DMS53 (cell line): Measurements from ENCODE around the gene TUBB8B.
"Not testable (repeated sequence)": the region's sequence is repeated elsewhere in the genome, so short reads cannot be mapped to it uniquely, and the experiment has no call there.

Experiments
- DNase-seq: peaks from one replicate; lab custom pipeline; 2025; lab: John Stamatoyannopoulos, UW

TUBB8B gene

DNA sequence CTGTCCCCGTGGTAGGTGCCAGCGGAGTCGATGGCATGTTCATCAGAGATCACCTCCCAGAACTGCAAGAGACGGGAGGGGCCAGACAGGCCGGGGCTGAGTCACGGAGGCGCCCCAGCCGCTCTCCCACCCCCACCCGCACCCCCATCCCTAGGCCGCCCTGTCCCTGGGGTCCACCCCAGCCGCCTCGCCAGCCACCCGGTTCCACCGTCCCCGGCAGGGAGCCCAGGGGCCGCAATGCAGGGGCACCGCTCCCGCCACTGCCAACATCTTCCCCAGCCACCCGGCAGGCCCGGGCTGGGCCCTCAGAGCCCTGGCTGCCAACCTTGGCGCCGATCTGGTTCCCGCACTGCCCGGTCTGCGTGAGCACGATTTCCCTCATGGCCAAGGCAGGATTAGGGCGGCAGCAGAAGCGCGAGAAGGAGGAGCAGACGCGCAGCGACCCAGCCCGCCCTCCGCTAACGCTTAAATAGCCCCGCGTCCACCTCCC, at the start of gene TUBB8B:
TUBB8B (minus strand) TSS at position 440 of the 490 bp plus-strand sequence; CDS start at position 382, 58 bp downstream.
- DNase-seq: not testable (repeated sequence)

DNA sequence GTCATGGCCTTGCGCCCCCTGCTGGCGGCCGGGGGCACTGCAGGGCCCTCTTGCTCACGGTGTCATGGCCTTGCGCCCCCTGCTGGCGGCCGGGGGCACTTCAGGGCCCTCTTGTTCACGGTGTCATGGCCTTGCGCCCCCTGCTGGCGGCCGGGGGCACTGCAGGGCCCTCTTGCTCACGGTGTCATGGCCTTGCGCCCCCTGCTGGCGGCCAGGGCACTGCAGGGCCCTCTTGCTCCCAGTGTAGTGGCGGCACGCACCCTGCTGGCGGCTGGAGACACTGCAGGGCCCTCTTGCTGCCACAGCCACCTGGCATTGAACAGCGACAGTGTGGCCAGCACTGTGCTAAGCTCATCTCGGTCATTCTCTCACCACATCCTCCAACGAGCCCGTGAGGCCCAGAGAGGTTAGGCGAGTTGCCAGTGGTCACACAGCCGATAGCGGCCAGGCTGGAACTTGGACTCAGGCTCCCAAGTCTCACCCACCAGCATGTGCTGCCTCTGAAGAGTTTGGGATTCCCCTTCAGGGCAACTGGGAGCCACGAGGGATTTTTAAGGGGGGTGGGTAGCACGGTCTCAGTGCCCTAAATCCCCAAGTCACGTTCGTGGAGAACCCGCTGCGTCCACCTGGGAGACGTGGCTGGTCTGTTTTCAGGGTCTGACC, 48.0 kb upstream of the TUBB8B start:
- peak; percentile 46 for DNase-seq

DNA sequence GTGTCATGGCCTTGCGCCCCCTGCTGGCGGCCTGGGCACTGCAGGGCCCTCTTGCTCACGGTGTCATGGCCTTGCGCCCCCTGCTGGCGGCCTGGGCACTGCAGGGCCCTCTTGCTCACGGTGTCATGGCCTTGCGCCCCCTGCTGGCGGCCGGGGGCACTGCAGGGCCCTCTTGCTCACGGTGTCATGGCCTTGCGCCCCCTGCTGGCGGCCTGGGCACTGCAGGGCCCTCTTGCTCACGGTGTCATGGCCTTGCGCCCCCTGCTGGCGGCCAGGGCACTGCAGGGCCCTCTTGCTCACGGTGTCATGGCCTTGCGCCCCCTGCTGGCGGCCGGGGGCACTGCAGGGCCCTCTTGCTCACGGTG, 47.3 kb upstream of the TUBB8B start:
- not testable (repeated sequence) for DNase-seq

DNA sequence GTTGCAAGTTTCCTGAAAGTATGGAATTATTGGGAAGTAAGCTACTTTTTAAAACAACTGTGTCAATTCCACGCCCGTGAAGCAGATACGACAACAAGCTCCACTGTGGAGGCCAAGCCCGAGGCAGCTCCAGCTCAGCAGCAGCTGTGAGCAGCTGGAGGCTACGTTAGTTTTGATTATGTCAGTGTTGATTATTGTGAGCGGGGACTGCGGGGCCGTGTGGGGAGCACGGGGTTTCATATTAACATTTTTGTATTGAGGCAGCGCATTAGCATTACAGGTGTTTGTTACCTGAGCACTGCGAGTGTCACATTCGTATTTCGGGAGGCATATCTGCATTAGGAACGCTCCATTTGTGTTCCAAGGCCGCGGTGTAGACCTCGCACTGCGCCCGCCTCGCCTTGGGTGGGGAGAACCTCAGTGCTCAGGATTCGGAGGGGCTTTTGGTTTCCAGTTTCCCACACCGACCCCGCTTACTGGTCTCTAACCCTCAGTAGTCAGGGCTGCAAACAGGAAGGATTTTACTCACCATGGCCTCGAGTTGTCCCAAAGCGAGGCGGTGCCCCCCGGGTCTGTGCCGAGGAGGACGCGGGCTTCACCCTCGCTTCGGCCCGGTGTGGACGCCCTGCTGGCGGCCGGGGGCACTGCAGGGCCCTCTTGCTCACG, 46.8 kb upstream of the TUBB8B start:
- peak; percentile 53 for DNase-seq

DNA sequence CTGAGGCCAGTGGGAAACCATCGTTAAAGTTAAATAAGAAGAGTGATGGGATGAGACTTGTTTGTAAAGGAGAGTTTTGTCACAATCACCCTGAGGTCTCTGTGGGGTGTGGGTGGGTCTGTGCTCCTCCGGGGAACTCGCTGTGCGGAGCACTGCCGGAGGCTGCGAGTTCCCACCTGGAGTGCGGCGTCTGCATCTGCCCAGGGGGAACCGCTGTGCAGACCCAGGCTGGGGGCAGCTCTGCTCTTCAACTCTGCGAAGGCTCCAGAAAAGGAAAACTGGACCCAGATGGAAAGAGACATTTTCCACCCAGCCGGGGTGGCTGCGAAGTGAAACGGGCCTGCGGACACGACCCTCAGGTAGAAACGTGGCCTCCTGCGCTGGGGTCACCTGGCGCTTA, 46.2 kb upstream of the TUBB8B start:
- DNase-seq: not testable (repeated sequence)

DNA sequence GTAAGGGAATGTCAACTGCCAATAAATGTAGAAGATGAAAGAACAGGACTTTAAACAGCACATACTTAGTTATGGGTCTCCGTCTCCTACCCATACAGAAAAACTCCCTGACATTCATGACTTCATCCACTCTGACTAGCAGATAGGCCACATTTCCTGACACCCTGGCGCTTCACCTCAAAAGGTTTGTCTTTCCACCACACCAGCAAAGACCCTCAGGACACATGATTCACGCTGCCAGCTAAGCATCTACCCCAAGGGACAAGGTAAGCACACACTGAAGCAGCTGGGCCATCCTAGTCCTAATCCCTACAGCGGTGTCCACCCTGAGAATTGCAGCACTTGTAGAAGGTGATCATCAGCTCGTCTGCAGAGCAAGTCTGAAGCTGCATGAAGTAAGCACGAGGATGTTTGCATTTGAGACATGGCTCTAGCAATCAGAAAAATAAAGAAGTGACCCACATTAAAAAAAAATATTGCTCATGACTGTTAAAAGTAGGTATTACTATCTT, 44.5 kb upstream of the TUBB8B start:
- DNase-seq: peak; percentile 25

DNA sequence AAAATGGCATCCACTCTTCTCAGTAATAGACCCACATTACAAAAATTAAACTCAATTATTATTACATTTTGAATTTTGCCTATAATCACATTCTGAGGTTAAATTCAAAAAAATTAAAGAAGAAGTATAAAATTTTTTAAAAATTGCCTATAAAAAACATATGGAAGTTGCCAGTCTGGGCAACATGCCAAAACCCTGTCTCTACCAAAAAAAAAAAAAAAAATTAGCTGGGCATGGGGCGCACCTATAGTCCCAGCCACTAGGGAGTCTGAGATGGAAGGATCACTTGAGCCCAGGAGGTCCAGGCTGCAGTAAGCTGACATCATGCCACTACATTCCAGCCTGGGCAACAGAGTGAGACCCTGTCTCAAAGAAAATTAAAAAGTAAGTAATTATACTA, 42.1 kb upstream of the TUBB8B start:
- peak; percentile 58 for DNase-seq

DNA sequence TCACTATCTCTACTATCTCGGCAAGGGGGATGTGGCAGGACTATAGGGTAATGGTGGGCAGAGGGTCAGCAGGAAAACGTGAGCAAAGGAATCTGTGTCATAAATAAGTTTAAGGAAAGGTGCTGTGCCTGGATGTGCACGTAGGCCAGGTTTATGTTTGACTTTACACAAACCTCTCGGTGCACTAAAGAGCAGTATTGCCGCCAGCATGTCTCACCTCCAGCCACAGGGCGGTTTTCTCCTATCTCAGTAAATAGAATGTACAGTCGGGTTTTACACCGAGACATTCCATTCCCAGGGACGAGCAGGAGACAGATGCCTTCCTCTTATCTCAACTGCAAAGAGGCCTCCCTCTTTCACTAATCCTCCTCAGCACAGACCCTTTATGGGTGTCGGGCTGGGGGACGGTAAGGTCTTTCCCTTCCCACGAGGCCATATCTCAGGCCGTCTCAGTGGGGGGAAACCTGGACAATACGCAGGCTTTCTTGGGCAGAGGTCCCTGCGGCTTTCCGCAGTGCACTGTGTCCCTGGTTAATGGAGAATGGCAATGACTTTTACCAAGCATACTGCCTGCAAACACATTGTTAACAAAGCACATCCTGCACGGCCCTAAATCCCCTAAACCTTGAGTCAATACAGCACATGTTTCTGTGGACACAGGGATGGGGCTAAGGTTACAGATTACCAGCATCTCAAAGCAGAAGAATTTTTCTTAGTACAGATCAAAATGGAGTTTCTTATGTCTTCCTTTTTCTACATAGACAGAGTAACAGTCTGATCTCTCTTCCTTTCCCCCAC, 41.2 kb upstream of the TUBB8B start:
- peak; percentile 74 for DNase-seq

DNA sequence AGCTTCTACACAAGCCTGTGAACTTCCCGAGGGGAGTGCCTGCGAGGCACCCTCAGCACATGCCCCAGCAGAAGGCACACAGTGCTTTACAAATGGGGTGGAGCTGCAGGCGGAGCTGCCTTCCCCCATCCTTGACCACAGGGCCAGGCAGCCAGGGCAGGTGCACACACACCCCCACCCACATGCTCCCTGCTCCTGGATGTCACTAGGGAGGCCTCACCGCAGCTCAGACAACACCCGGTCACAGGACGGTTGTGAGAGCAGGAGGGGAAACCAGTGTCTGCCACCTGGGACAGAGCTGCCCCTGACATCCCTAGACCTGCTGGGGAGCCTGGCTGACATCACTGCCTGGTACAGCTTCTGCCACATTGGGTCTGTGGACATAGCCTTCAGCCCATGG, 39.7 kb upstream of the TUBB8B start:
- not testable (repeated sequence) for DNase-seq

DNA sequence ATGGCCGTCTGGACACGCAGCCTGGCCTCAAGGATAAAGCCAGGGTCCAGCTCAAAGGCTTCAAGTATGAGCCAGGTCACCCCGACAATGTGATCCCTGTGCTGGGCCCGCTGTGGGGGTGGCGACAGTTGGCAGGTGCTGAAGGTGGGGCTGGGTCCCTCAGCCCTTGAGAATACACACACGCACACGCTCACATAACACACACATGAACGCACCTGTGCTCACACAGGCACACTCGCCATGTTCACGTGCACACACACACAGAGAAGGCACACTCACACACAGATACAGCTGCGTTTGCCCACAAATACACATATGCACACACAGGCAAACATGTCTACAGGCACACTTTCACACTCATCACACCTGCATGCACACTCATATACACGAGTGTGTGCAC, 35.4 kb upstream of the TUBB8B start:
- not testable (repeated sequence) for DNase-seq

DNA sequence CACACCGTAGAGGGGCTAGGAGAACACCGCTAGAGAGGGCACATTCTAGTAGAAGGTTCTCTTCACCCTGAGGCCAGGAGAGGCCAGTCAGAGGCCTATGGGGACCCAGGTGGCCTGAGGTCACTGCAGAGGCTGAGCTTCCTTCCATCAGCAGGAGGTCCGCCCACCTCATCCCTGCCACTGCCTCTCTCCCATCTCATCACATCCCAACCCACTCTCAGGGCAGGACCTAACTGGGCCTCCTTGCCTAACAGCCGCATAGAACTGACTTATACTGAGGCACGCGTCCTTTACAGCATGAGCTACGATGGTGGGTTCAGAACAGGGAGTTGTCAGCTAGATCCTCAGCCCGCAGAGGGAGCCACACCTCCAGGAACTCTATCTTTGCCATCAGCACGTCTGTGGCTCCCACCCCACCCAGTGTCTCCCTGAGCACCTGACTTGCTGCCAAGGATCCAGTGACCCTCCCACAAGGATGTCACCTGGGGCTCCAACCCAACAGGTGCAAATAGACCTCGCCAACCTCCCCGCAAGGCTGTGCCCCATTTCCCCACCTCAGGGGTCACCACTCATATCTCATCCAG, 33.3 kb upstream of the TUBB8B start:
- not testable (repeated sequence) for DNase-seq

DNA sequence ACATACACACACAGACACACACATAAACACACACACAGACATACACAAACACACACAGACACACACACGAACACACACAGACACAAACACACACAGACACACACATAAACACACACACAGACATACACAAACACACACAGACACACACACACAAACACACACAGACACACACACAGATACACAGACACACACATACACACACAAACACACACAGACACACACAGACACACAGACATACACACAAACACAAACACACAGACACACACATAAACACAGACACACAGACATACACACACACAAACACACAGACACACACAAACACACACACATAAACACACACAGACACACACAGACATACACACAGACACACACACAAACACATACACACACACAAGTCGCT, 31.5 kb upstream of the TUBB8B start:
- DNase-seq: not testable (repeated sequence)

DNA sequence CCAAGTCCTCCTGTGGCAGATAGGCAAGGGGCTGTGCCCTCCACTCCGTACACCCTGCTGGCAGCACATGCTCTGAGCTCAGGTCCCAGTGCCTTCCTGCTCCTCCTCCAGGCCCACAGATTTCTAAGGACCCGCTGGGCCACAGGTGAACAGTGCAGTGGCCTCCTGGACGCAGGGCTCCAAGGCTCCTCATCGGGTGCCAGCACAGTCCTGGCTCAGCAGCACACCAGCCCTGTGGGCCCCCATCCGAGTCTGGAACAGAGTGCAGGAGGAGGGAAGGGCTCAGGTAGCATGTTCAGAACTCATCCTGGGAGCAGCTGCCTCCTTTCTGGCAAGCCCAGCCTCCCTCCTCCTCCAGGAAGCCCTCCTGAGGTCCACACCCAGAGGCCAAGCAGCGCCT, 30.8 kb upstream of the TUBB8B start:
- DNase-seq: not testable (repeated sequence)

DNA sequence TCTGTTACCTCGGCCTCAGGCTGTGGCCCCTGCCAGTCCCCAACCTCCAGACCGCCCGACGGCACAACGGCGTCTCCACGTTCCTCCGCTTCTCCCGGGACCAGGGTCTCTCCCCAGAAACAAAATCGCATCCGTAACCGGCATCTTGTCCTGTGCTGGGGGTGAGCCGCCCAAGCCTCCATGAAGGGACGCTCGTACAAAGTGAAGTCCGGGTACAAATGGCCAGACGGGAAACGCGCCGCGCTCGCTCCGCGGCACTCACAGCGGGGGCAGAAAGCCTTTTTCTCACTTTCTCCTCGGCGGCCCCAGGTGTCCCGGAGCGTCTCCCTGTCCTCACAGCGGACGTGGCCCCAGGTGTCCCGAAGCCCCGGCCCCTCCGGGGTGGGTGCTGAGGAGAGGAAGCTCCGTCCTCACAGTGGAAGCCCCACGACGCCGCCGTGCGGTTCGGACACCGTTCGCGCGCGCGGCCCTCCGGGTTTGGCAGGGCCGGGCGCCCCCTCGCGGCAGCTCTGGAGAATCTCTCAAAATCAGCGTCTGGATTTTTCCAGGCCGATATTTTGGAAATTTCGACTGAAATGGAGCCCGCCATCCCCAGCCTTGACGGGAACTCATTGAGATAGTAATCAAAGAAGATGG, 26.2 kb upstream of the TUBB8B start:
- DNase-seq: peak; percentile 36

DNA sequence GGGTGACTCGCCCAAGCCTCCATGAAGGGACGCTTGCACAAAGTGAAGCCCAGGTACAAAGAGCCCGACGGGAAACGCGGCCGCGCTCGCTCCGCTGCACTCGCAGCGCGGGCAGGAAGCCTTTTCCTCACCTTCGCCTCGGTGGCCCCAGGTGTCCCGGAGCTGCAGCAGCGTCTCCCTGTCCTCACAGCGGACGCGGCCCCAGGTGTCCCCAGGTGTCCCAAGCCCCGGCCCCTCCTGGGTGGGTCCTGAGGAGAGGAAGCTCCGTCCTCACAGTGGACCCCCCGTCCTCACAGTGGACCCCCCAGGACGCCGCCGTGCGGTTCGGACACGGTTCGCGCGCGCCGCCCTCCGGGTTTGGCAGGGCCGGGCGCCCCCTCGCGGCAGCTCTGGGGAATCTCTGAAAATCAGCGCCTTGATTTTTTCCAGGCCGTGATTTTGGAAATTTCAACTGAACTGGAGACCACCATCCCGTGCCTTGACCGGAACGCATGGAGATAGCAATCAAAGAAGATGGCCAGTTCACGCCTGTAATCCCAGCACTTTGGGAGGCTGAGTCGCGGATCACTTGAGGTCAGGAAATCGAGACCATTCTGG, 23.9 kb upstream of the TUBB8B start:
- DNase-seq: not testable (repeated sequence)

DNA sequence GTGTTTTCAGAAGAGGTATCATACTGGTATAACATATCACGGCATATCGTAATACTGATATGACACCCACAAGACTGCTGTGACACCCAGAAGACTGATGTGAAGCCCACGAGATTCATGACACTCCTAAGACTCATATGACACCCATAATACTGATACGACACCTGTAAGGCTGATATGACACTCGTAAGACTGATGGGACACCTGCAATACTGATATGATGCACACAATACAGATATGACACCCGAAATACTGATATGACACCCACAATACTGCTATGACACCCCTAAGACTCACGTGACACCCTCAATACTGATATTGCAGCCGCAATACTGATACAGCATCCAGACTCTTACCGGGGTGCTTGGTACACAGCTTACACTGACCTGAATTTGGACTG, 18.3 kb upstream of the TUBB8B start:
- DNase-seq: not testable (repeated sequence)

DNA sequence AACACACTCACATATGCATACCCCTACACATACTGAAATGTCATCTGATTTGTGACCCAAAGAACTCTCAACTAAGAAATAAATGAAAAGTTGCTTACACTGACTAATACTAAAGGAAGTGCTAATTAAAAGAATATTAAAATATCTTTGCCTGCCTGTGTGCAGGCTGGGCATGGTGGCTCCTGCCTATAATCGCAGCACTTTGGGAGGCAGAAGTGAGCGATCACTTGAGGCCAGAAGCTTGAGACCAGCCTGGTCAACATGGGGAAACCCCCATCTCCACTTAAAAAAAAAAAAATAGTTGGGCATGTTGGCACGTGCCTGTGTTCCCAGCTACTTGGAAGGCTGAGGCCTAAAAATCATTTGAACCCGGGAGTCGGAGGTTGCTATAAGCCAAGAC, 14.9 kb upstream of the TUBB8B start:
- DNase-seq: not testable (repeated sequence)

DNA sequence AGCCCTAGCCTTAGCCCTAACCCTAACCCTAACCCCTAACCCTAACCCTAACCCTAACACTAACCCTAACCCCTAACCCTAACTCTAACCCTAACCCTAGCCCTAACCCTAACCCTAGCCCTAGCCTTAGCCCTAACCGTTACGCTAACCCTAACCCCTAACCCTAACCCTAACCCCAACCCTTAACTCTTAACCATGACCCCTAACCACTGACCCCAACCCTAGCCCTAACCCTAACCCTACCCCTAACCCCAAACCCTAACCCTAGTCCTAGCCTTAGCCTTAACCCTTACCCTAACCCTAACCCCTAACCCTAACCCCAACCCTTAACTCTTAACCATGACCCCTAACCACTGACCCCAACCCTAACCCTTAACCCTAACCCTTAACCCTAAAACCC, 14.2 kb upstream of the TUBB8B start:
- not testable (repeated sequence) for DNase-seq

DNA sequence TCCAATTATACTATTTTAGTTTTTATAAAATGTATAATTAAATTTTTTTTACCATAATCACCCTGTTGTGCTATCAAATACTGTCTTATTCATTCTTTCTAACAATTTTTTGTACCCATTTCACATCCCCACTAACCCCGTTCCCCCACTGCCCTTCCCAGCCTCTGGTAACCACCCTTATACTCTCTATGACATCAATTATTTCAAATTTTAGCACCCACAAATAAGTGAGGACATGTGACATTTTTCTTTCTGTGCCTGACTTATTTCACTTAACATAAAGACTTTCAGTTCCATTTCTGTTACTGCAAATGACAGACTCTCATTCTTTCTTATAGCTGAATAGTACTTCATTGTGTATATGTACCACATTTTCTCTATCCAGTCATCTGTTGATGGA, 5.0 kb upstream of the TUBB8B start:
- not testable (repeated sequence) for DNase-seq

DNA sequence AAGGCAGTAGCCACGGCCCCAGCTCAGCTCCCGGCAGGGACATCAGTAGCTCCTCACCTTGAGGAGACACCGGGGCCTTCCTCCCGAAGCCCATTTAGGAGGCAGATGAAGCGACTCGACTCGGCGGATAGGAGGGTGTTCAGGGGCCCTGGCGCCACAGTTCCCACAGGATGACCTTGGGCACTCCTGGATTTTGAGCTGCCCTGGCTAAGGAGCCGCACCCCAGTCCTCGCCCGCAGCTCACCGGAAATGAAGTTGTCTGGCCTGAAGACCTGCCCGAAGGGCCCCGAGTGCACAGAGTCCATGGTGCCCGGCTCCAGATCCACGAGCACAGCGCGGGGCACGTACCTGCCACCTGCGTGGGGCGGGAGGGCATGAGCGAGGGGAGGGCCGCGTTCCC, 719 bp downstream of the TUBB8B start:
- not testable (repeated sequence) for DNase-seq

DNA sequence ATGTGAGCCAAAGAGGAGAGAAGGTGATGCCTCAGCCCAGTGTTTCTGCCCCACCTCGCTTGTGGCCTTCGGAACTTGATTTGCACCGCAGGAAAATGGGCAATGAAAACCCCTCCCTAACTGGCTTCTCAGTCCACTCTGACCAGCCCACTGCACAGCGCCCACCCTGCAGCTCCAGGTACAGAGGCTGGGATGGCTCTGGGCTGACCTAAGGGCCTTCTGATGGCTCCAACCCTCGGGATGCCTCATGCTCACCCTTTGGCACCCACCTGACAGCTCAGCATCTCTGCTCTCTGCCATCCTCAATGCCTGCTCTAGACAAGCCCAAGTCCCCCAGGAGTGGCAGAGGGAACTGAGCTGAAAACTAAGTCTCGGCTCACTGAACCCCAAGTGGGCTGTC, 36.2 kb downstream of the TUBB8B start:
- DNase-seq: not testable (repeated sequence)
